IMR-90 (cell line): ENCODE results near the gene LRP1B. TPM values are rescaled to one million over a fixed set of nuclear protein-coding genes. Genes with fewer than 3 reads are reported as not detected.

Experiments
- ATAC-seq: fragments of 200-7000 bp; cut with Tn5 transposase; 2 replicates; pipeline ENCODE4 v1.9.1; 2020; ENCODE audit warnings: low read depth, mild to moderate bottlenecking, moderate library complexity
- BruUV-seq: library from RNA; stranded (reverse); fragments of 400-500 nt; replicated peaks from 2 replicates; lab custom pipeline; 2021; lab: Mats Ljungman, UMichigan
- CTCF ChIA-PET: fragments of 300-600 bp; formaldehyde crosslinking; extraction: SDS; loops from one replicate; lab custom pipeline; 2021; ENCODE audit warnings: antibody characterized with exemption; lab: Yijun Ruan, JAX
- POLR2A ChIA-PET: fragments of 300-600 bp; sonication (Branson Sonifier 250); formaldehyde crosslinking; loops from one replicate; lab custom pipeline; 2022; ENCODE audit warnings: antibody characterized with exemption; ENCODE audit not compliant: unreplicated experiment; lab: Charles Lee
- DNase-seq: peaks from one replicate; pipeline ENCODE4 v3.0.0; 2013
- H2AFZ ChIP-seq: replicated peaks from 2 replicates; pipeline ENCODE3; 2013; ENCODE audit warnings: low read length, mild to moderate bottlenecking; ENCODE audit not compliant: poor library complexity
- H2AK5ac ChIP-seq: 2 replicates; pipeline ENCODE4 v1.6.1; 2013; ENCODE audit warnings: low read depth, low read length, inconsistent platforms
- H2AK9ac ChIP-seq: replicated peaks from 2 replicates; pipeline ENCODE3; 2013; ENCODE audit warnings: mild to moderate bottlenecking, low read depth, low read length, moderate library complexity; ENCODE audit not compliant: poor library complexity
- H2BK120ac ChIP-seq: 2 replicates; pipeline ENCODE4 v1.6.1; 2013; ENCODE audit warnings: low read depth, low read length, inconsistent platforms
- H2BK15ac ChIP-seq: 3 replicates; pipeline ENCODE4 v1.6.1; 2013; ENCODE audit warnings: low read depth, low read length, inconsistent platforms
- H2BK20ac ChIP-seq: 2 replicates; pipeline ENCODE4 v1.6.1; 2013; ENCODE audit warnings: low read depth, mild to moderate bottlenecking, inconsistent platforms, low read length, moderate library complexity
- H2BK5ac ChIP-seq: 2 replicates; pipeline ENCODE4 v1.6.1; 2013; ENCODE audit warnings: mild to moderate bottlenecking, low read depth, low read length, inconsistent platforms; ENCODE audit not compliant: poor library complexity, severe bottlenecking
- H3K14ac ChIP-seq: replicated peaks from 2 replicates; pipeline ENCODE4 v1.6.1; 2013; ENCODE audit warnings: low read depth, low read length, inconsistent platforms
- H3K18ac ChIP-seq: 2 replicates; pipeline ENCODE4 v1.6.1; 2013; ENCODE audit warnings: low read depth, low read length, control low read depth
- H3K23ac ChIP-seq: 2 replicates; pipeline ENCODE4 v1.6.1; 2013; ENCODE audit warnings: low read depth, low read length, inconsistent platforms
- H3K27ac ChIP-seq: 2 replicates; pipeline ENCODE4 v1.5.1; 2013; ENCODE audit warnings: mild to moderate bottlenecking, control low read depth, low read length; ENCODE audit not compliant: insufficient read depth
- H3K27me3 ChIP-seq: 2 replicates; pipeline ENCODE4 v1.6.1; 2013; ENCODE audit warnings: low read length; ENCODE audit not compliant: control insufficient read depth, insufficient read depth
- H3K36me3 ChIP-seq: 2 replicates; pipeline ENCODE4 v1.6.1; 2013; ENCODE audit warnings: low read length, mixed read lengths; ENCODE audit not compliant: control insufficient read depth, insufficient read depth
- H3K4ac ChIP-seq: 2 replicates; pipeline ENCODE4 v1.6.1; 2013; ENCODE audit warnings: low read depth, low read length, inconsistent platforms
- H3K4me1 ChIP-seq: 2 replicates; pipeline ENCODE4 v1.6.1; 2013; ENCODE audit warnings: low read length, mixed read lengths; ENCODE audit not compliant: control insufficient read depth, insufficient read depth
- H3K4me2 ChIP-seq: 2 replicates; pipeline ENCODE4 v1.6.1; 2013; ENCODE audit warnings: low read depth, mild to moderate bottlenecking, control low read depth, low read length, moderate library complexity
- H3K4me3 ChIP-seq: 2 replicates; pipeline ENCODE4 v1.5.1; 2013; ENCODE audit warnings: low read depth, mild to moderate bottlenecking, control low read depth, low read length, moderate library complexity; ENCODE audit not compliant: insufficient read depth
- H3K56ac ChIP-seq: 2 replicates; pipeline ENCODE4 v1.6.1; 2013; ENCODE audit warnings: low read length, inconsistent platforms; ENCODE audit not compliant: insufficient read depth; ENCODE audit errors: extremely low read depth
- H3K79me1 ChIP-seq, 2 experiments: 2 replicates each; pipeline ENCODE4 v1.6.1; 2013; ENCODE audit warnings: low read length in 2 of 2, inconsistent platforms in 1 of 2, low read depth in 1 of 2
- H3K9ac ChIP-seq: 2 replicates; pipeline ENCODE4 v1.6.1; 2013; ENCODE audit warnings: low read depth, low read length, control low read depth
- H3K9me1 ChIP-seq: 2 replicates; pipeline ENCODE4 v1.6.1; 2013; ENCODE audit warnings: low read length, inconsistent platforms; ENCODE audit not compliant: insufficient read depth
- H3K9me3 ChIP-seq: 2 replicates; pipeline ENCODE4 v1.6.1; 2013; ENCODE audit warnings: low read length; ENCODE audit not compliant: control insufficient read depth, insufficient read depth
- H4K20me1 ChIP-seq: 2 replicates; pipeline ENCODE4 v1.6.1; 2013; ENCODE audit warnings: low read length, inconsistent platforms; ENCODE audit not compliant: insufficient read depth
- H4K5ac ChIP-seq: 2 replicates; pipeline ENCODE4 v1.6.1; 2013; ENCODE audit warnings: mild to moderate bottlenecking, low read depth, low read length, control low read depth
- H4K8ac ChIP-seq, 2 experiments: 2 replicates each; pipeline ENCODE4 v1.6.1; 2013; ENCODE audit warnings: low read depth in 2 of 2, low read length in 2 of 2, control low read depth in 1 of 2, inconsistent platforms in 1 of 2
- H4K91ac ChIP-seq: 2 replicates; pipeline ENCODE4 v1.6.1; 2013; ENCODE audit warnings: low read depth, low read length, inconsistent platforms; ENCODE audit not compliant: insufficient read depth
- BHLHE40 ChIP-seq: fragments of 150-350 bp; IDR thresholded peaks from 2 replicates; pipeline ENCODE4 v1.6.1; 2016; ENCODE audit warnings: mild to moderate bottlenecking, low read depth, low read length
- CHD1 ChIP-seq: IDR thresholded peaks from 2 replicates; pipeline ENCODE4 v1.6.1; 2012; ENCODE audit warnings: low read depth, low read length, improper control_type of control experiment
- MAFK ChIP-seq: IDR thresholded peaks from 2 replicates; pipeline ENCODE4 v1.6.1; 2012; ENCODE audit warnings: low read depth, low read length, improper control_type of control experiment
- MAZ ChIP-seq: IDR thresholded peaks from 2 replicates; pipeline ENCODE4 v1.6.1; 2012; ENCODE audit warnings: low read depth, mild to moderate bottlenecking, low read length, improper control_type of control experiment, moderate library complexity, borderline replicate concordance
- MXI1 ChIP-seq: IDR thresholded peaks from 2 replicates; pipeline ENCODE4 v1.6.1; 2012; ENCODE audit warnings: low read depth, mild to moderate bottlenecking, low read length, moderate library complexity, borderline replicate concordance
- NFE2L2 ChIP-seq: fragments of 150-350 bp; IDR thresholded peaks from 2 replicates; pipeline ENCODE4 v1.6.1; 2016; ENCODE audit warnings: low read depth, mild to moderate bottlenecking, low read length
- POLR2A ChIP-seq: IDR thresholded peaks from 2 replicates; pipeline ENCODE4 v1.6.1; 2012; ENCODE audit warnings: mild to moderate bottlenecking, low read depth, low read length
- RAD21 ChIP-seq: IDR thresholded peaks from 2 replicates; pipeline ENCODE4 v1.6.1; 2012; ENCODE audit warnings: low read length, improper control_type of control experiment
- RCOR1 ChIP-seq: IDR thresholded peaks from 2 replicates; pipeline ENCODE4 v1.6.1; 2012; ENCODE audit warnings: mild to moderate bottlenecking, low read length, improper control_type of control experiment; ENCODE audit not compliant: insufficient replicate concordance
- RFX5 ChIP-seq: IDR thresholded peaks from 2 replicates; pipeline ENCODE4 v1.8.0; 2012; ENCODE audit warnings: low read depth, mild to moderate bottlenecking, low read length, moderate library complexity
- USF2 ChIP-seq: fragments of 150-350 bp; IDR thresholded peaks from 2 replicates; pipeline ENCODE4 v1.6.1; 2017; ENCODE audit warnings: mild to moderate bottlenecking, antibody characterized with exemption, low read length, low read depth
- WGBS, 2 experiments: methylation state at CpG; one replicate each; pipeline versions ENCODE4 v1.1.5 to v1.1.7; 2013; ENCODE audit warnings: missing lambda C conversion rate in 2 of 2; ENCODE audit not compliant: insufficient read length in 1 of 2; ENCODE audit errors: extremely low coverage in 2 of 2; 5-methylcytosine and 5-hydroxymethylcytosine counted together
- dilution Hi-C: fragments of 300-500 bp; cut with HindIII; formaldehyde crosslinking; loops from one replicate; pipeline ENCODE4 v1.14.3; 2018; ENCODE audit warnings: low sequenced_read_pairs; ENCODE audit not compliant: unreplicated experiment
- in situ Hi-C: fragments of 300-500 bp; cut with MboI; formaldehyde crosslinking; loops from 3 replicates; pipeline ENCODE4 v1.14.3; 2019; ENCODE audit warnings: low sequenced_read_pairs, inconsistent platforms, mixed read lengths
- intact Hi-C: fragments of 100-400 bp; cut with micrococcal nuclease; formaldehyde crosslinking; loops from 2 replicates; pipeline ENCODE4 v1.10.0; 2022
- polyA plus RNA-seq, 3 experiments: library from polyadenylated mRNA; depleted of rRNA; stranded (reverse); fragments of >200 nt; gene quantifications; 2 replicates each; pipeline ENCODE4 v1.2.3, GENCODE V29; 2012; ENCODE audit warnings: low replicate concordance in 1 of 3
- total RNA-seq: library from RNA; depleted of rRNA; stranded (reverse); fragments of >200 nt; gene quantifications from 2 replicates; pipeline ENCODE4 v1.2.3, GENCODE V29; 2012
- TF ChIP-seq, protein P1 (sequence below): fragments of 150-350 bp; IDR thresholded peaks from 2 replicates; pipeline ENCODE4 v1.6.1; 2016; ENCODE audit warnings: low read depth, mild to moderate bottlenecking, low read length, moderate library complexity, borderline replicate concordance
- TF ChIP-seq, protein P2 (sequence below): conservative IDR thresholded peaks from 2 replicates; pipeline ENCODE4 v1.5.1; 2012; ENCODE audit warnings: mild to moderate bottlenecking, low read depth, low read length, improper control_type of control experiment

LRP1B gene
- total and polyA plus RNA-seq, 2 of the 4 experiments (the other 2 are of a cell fraction): under 0.01 to 0.02 TPM

DNA sequence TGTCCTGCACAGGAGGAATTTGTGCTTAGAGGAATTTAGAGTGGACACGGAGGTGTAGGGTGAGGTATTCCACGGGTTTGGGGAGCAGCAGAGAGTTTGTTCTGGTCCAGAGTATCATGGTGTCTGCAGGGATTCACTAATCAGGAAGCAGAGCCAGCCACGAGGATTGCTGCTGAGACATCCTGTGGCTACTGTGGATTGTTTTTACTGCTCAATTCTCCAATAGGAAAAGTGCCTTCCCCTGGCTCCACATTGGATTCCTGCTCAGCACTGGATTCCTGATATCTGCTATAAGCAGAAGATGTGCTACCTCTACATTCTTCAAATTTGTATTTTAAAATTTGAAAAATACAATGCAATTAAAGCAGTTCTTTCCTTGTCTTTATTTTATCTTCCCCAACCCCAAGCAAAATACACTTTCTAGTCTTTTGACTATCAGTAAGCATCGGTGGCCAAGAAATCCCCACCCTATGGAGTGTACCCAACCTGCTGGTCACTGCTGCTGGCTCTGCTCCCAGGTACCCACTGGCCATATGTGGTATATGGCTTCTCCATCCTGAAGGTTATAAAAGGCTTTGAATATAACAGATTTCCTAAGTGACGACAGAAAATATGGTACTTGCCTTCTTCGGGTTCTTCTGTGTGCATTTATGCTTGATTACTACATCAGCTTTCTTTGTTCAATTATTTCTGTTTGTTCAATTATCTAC is 1947.6 kb downstream of the LRP1B start:
- POLR2A ChIA-PET: no interaction called here
- Histone ChIP-seq H3K4me3 (no peak overlapping the region), H2BK20ac (no peak overlapping the region)

More for the DNA sequence above, 1947.6 kb downstream of the LRP1B start:
- Histone ChIP-seq H2AFZ (no peak overlapping the region), H3K56ac (no peak overlapping the region), H4K20me1 (no peaks in the 10 kb centered on the region), H2AK5ac (no peak overlapping the region), H3K4me1 (no peaks in the 10 kb centered on the region), H3K79me1 (no peaks in the 10 kb centered on the region), H2AK9ac (no peak overlapping the region), H3K23ac (no peak overlapping the region), H3K4me2 (no peak overlapping the region), H4K8ac (no peak overlapping the region), H2BK15ac (no peak overlapping the region), H3K9me1 (no peaks in the 10 kb centered on the region), H3K27ac (no peak overlapping the region), H3K14ac (no peak overlapping the region), H3K4ac (no peak overlapping the region), H2BK120ac (no peak overlapping the region), H4K5ac (no peak overlapping the region), H2BK5ac (no peak overlapping the region), H3K18ac (no peak overlapping the region), H3K27me3 (no peaks in the 10 kb centered on the region), H3K9me3 (peaks cover 6% of the 10 kb centered on the region), H4K91ac (no peak overlapping the region), H3K9ac (no peak overlapping the region), H3K36me3 (no peaks in the 10 kb centered on the region)
- no peak for DNase-seq
- ATAC-seq: no peak
- BruUV-seq: no TSS peak
- CTCF ChIA-PET: no interaction called here
- TF ChIP-seq MXI1: no peak
- no peak for TF ChIP-seq RFX5
- no peak for TF ChIP-seq POLR2A
- no peak for TF ChIP-seq RAD21
- TF ChIP-seq USF2: no peak
- no peak for TF ChIP-seq MAZ
- no peak for TF ChIP-seq CHD1
- TF ChIP-seq, protein P1, sequence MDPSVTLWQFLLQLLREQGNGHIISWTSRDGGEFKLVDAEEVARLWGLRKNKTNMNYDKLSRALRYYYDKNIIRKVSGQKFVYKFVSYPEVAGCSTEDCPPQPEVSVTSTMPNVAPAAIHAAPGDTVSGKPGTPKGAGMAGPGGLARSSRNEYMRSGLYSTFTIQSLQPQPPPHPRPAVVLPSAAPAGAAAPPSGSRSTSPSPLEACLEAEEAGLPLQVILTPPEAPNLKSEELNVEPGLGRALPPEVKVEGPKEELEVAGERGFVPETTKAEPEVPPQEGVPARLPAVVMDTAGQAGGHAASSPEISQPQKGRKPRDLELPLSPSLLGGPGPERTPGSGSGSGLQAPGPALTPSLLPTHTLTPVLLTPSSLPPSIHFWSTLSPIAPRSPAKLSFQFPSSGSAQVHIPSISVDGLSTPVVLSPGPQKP: no peak
- TF ChIP-seq MAFK: no peak
- TF ChIP-seq, protein P2, sequence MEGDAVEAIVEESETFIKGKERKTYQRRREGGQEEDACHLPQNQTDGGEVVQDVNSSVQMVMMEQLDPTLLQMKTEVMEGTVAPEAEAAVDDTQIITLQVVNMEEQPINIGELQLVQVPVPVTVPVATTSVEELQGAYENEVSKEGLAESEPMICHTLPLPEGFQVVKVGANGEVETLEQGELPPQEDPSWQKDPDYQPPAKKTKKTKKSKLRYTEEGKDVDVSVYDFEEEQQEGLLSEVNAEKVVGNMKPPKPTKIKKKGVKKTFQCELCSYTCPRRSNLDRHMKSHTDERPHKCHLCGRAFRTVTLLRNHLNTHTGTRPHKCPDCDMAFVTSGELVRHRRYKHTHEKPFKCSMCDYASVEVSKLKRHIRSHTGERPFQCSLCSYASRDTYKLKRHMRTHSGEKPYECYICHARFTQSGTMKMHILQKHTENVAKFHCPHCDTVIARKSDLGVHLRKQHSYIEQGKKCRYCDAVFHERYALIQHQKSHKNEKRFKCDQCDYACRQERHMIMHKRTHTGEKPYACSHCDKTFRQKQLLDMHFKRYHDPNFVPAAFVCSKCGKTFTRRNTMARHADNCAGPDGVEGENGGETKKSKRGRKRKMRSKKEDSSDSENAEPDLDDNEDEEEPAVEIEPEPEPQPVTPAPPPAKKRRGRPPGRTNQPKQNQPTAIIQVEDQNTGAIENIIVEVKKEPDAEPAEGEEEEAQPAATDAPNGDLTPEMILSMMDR: no peak
- TF ChIP-seq BHLHE40: no peak
- no peak for TF ChIP-seq NFE2L2
- TF ChIP-seq RCOR1: no peak
- intact Hi-C loops: no loop called here
- WGBS, 2 experiments: 20% methylated on average over 2 of the region's 6 CpGs; no CpG with 5 or more reads in 1 of the 2 experiments
- dilution Hi-C loops: no loop called here
- in situ Hi-C loops: no loop called here
